Spleen (tissue), 11 donors: ENCODE measurements around the gene LGALS12. TPM values are rescaled to one million over a fixed set of nuclear protein-coding genes. Genes with fewer than 3 reads are reported as not detected.

ENCODE experiments used
- DNase-seq: peaks from one replicate; pipeline ENCODE4 v3.0.0-alpha.2; 2020
- H3K27ac ChIP-seq, 8 donors: fragments of 200-600 bp; sonication (generic) in 7 of 8; 1 replicate in 4 of 8; 2 replicates in 4 of 8; pipeline versions ENCODE4 v1.5.0 to v1.8.0; 2016 to 2021; ENCODE audit warnings: inconsistent platforms in 4 of 8, mild to moderate bottlenecking in 4 of 8, moderate library complexity in 1 of 8
- H3K27me3 ChIP-seq, 7 donors: fragments of 200-600 bp; sonication (generic) in 6 of 7; replicated peaks in 1 of 7; 1 replicate in 4 of 7; 2 replicates in 3 of 7; pipeline versions ENCODE4 v1.5.0 to v1.8.0; 2016 to 2021; ENCODE audit warnings: inconsistent platforms in 3 of 7, mild to moderate bottlenecking in 1 of 7
- H3K36me3 ChIP-seq, 6 donors: fragments of 200-600 bp; sonication (generic) in 5 of 6; 1 replicate in 4 of 6; 2 replicates in 2 of 6; pipeline versions ENCODE4 v1.5.0 to v1.8.0; 2016 to 2021; ENCODE audit warnings: inconsistent platforms in 2 of 6
- H3K4me1 ChIP-seq, 6 donors: fragments of 200-600 bp; sonication (generic) in 5 of 6; 1 replicate in 3 of 6; 2 replicates in 3 of 6; pipeline versions ENCODE4 v1.5.0 to v1.8.0; 2016 to 2021; ENCODE audit warnings: inconsistent platforms in 3 of 6
- H3K4me3 ChIP-seq, 8 donors: fragments of 200-600 bp; sonication (generic) in 7 of 8; 1 replicate in 4 of 8; 2 replicates in 4 of 8; pipeline versions ENCODE4 v1.5.0 to v1.8.0; 2016 to 2021; ENCODE audit warnings: inconsistent platforms in 4 of 8, mild to moderate bottlenecking in 4 of 8, moderate library complexity in 2 of 8
- H3K9me3 ChIP-seq, 8 donors: fragments of 200-600 bp; sonication (generic) in 7 of 8; 1 replicate in 4 of 8; 2 replicates in 4 of 8; pipeline versions ENCODE4 v1.5.0 to v1.8.0; 2016 to 2021; ENCODE audit warnings: inconsistent platforms in 4 of 8
- CTCF ChIP-seq, 11 experiments: fragments of 200-600 bp in 7 of 11; fragments of 450-650 bp in 4 of 11; sonication (generic) in 4 of 11; IDR thresholded peaks in 8 of 11; conservative IDR thresholded peaks in 3 of 11; 1 replicate in 7 of 11; 2 replicates in 4 of 11; pipeline versions ENCODE4 v1.4.0 to v1.8.0; 2016 to 2021; ENCODE audit warnings: antibody characterized with exemption in 11 of 11, inconsistent platforms in 4 of 11, mild to moderate bottlenecking in 1 of 11
- POLR2A ChIP-seq, 3 donors: fragments of 450-650 bp; IDR thresholded peaks; one replicate each; pipeline ENCODE4 v1.5.1; 2017; ENCODE audit warnings: antibody characterized with exemption in 3 of 3, mild to moderate bottlenecking in 1 of 3
- POLR2AphosphoS5 ChIP-seq, 3 donors: sonication (generic); formaldehyde crosslinking; IDR thresholded peaks; one replicate each; pipeline ENCODE4 v1.5.1; 2017; ENCODE audit warnings: antibody characterized with exemption in 3 of 3
- WGBS, 5 donors: extraction: QIAGEN DNeasy Blood & Tissue Kit in 3 of 5; methylation state at CpG; one replicate each; pipeline versions ENCODE4 v1.1.5 to v1.1.7; 2013 to 2018; 5-methylcytosine and 5-hydroxymethylcytosine counted together
- intact Hi-C: fragments of 100-400 bp; cut with DNase I; formaldehyde crosslinking; loops from one replicate; pipeline ENCODE4 v1.15.0; 2023; ENCODE audit warnings: low total_unique reads
- polyA plus RNA-seq, 3 donors: library from polyadenylated mRNA; stranded (reverse); fragments of 200-250 nt; gene quantifications; one replicate each; pipeline ENCODE4 v1.2.1, GENCODE V29; 2013
- total RNA-seq, 7 donors: library from RNA; depleted of rRNA in 3 of 7; stranded (reverse); fragments of >200 nt in 3 of 7; fragmentation: NEBNext Ultra II Directional in 4 of 7; extraction: Animal tissue kit (Norgen Biotek cat#: 25700) in 4 of 7; gene quantifications; one replicate each; pipeline versions ENCODE4 v1.1.0 to v1.2.1, GENCODE V29; 2016 to 2021
- donor health status: healthy with polysubstance abuse.
- donor health status: DM: no; HTN: no; CAD: no; lungs with moderate emphysema.
- donor health status: DM: no; HTN: no; CAD: no.
- donor health status: Bipolar disorder and iron deficiency.
- donor health status: healthy.
- donor health status: DM: no; HTN: no; CAD: no.
- donor health status: DM: yes; HTN: yes; CAD: no.

The LGALS12 gene
- total and polyA plus RNA-seq, 10 donors = 0.24 to 3.5 (median 0.95) TPM; not detected in 1

GRCh38 chr11:63556404-63557013, 50.6 kb downstream of the LGALS12 start:
- intact Hi-C loops = no loop called here
- Histone ChIP-seq H3K36me3 (no peaks in the 10 kb centered on the region), H3K4me1 (peaks cover 4 to 41% (median 22%) of the 10 kb centered on the region in 6 donors), H3K27me3 (no peaks in the 10 kb centered on the region), H3K9me3 (no peaks in the 10 kb centered on the region), H3K27ac (no peak overlapping the region), H3K4me3 (no peak overlapping the region)
- no peak for DNase-seq
- no peak for TF ChIP-seq POLR2AphosphoS5 (IDR thresholded peaks at IDR 0.05)
- TF ChIP-seq CTCF (IDR thresholded peaks at IDR 0.05 in 8 of 11, conservative IDR thresholded peaks at IDR 0.05 in 3 of 11) = no peak
- TF ChIP-seq POLR2A (IDR thresholded peaks at IDR 0.05) = no peak
- 81 to 85% (median 84%) methylated on average over 7 of the region's 7 CpGs for WGBS, 5 donors

GRCh38 chr11:63557570-63557969, 51.7 kb downstream of the LGALS12 start:
- intact Hi-C loops = no loop called here
- DNase-seq = no peak
- TF ChIP-seq POLR2A (IDR thresholded peaks at IDR 0.05) (no peak), CTCF (IDR thresholded peaks at IDR 0.05 in 8 of 11, conservative IDR thresholded peaks at IDR 0.05 in 3 of 11) (no peak), POLR2AphosphoS5 (IDR thresholded peaks at IDR 0.05) (no peak)

GRCh38 chr11:63558459-63559157, 52.7 kb downstream of the LGALS12 start:
- H3K27ac ChIP-seq = no peak overlapping the region

More at GRCh38 chr11:63557570-63557969, 51.7 kb downstream of the LGALS12 start:
- Histone ChIP-seq H3K4me1 (peaks cover 4 to 30% (median 17%) of the 10 kb centered on the region in 6 donors), H3K36me3 (no peaks in the 10 kb centered on the region), H3K27me3 (no peaks in the 10 kb centered on the region), H3K4me3 (no peak overlapping the region), H3K27ac (no peak overlapping the region), H3K9me3 (no peaks in the 10 kb centered on the region)
- WGBS, 5 donors = 77 to 88% (median 81%) methylated on average over 7 of the region's 7 CpGs

More at GRCh38 chr11:63558459-63559157, 52.7 kb downstream of the LGALS12 start:
- Histone ChIP-seq H3K9me3 (no peaks in the 10 kb centered on the region), H3K27me3 (no peaks in the 10 kb centered on the region), H3K36me3 (no peaks in the 10 kb centered on the region), H3K4me3 (no peak overlapping the region), H3K4me1 (peaks cover under 1 to 20% (median 8%) of the 10 kb centered on the region in 6 donors)
- 92 to 95% (median 93%) methylated on average over 7 of the region's 7 CpGs for WGBS, 5 donors
- TF ChIP-seq POLR2A (IDR thresholded peaks at IDR 0.05) (no peak), CTCF (IDR thresholded peaks at IDR 0.05 in 8 of 11, conservative IDR thresholded peaks at IDR 0.05 in 3 of 11) (no peak), POLR2AphosphoS5 (IDR thresholded peaks at IDR 0.05) (no peak)
- intact Hi-C loops = no loop called here
- DNase-seq = no peak
